ENCODE measurements around the gene PRAC2.

Gene PRAC2

GRCh38 chr17:48756830-48757251, 33.9 kb downstream of the PRAC2 start:
- no peak for DNase-seq

- no peak for DNase-seq
Measured at GRCh38 chr17:48757524-48757961, 34.6 kb downstream of the PRAC2 start.

GRCh38 chr17:48759288-48759687, 36.3 kb downstream of the PRAC2 start:
- no peak for DNase-seq

GRCh38 chr17:48760411-48760810, 37.4 kb downstream of the PRAC2 start:
- DNase-seq = no peak

DNA sequence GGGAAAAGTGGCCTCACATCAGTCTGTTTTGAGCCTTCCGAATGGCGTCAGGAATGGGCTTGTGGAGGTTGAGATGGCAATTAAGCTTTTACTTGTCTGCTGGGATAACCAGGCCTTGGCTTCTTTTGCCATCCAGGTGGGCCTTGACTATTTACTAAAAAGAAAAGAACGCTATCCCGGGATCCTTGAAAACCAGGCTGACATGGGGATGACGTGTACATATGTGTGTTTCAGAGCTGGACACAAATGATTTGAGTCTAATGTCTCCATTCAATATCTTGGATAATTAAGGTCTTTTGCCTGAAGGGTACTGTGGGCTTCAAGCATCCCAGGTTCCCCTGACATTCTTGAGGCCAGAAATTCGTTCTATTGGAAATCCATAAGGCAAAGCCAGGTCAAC, 38.1 kb downstream of the PRAC2 start:
- no peak for DNase-seq

GRCh38 chr17:48767263-48767774, 44.3 kb downstream of the PRAC2 start:
- DNase-seq = no peak

DNA sequence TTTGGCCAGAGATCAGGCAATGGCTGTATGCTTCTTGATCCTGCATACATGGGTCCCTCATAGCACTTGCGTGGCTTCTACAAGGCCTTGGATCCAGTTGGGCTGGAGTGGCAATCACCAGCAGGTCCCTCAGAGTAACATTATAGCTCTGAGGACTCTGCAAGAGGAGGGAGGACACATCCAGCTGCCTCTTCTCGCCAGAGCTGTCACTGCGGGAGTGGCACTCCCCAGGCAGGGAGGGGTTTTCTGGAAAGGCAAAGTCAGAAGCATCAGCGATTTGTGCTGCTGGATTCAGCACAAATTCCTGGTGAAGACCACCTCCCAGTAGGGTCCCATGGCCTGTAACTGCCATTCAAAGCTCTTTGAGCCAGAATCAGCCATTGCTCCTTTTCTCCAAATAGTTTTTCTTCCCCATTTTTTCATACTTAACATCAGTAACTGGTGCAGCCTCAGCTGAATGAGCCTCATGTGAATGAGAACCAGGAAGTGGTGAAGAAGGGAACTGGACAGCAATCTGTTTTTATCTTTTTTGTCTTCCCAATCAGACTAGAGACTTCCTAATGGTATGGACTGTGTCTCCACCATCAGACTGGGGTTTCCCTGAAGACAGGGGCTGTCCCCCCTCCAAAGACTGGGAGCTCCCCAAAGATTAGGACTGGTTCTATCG, 46.2 kb downstream of the PRAC2 start:
- DNase-seq = no peak

GRCh38 chr17:48770954-48771353, 48.0 kb downstream of the PRAC2 start:
- no peak for DNase-seq

DNA sequence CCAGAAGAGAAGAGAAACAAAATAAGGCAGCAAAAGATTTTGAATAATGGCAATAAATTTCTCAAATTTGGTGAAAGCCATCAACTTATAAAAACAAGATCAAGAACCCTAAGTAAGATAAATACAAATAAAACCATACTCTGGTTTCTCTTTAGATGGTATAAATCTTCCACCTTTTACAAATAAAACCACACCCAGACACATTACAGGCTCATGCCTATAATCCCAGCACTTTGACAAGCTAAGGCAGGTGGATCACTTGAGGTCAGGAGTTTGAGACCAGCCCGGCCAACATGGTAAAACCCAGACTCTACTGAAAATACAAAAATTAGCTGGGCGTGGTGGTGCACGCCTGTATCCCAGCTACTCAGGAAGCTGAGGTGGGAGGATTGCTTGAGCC, 50.3 kb downstream of the PRAC2 start:
- no peak for DNase-seq
